NCI-H1436 (cell line): ENCODE measurements around the gene SMIM24.
"Not testable (repeated sequence)": the region's sequence is repeated elsewhere in the genome, so short reads cannot be mapped to it uniquely, and the experiment has no call there.

ENCODE experiments used
- DNase-seq: peaks from one replicate; lab custom pipeline; 2025; lab: John Stamatoyannopoulos, UW

Gene SMIM24

DNA sequence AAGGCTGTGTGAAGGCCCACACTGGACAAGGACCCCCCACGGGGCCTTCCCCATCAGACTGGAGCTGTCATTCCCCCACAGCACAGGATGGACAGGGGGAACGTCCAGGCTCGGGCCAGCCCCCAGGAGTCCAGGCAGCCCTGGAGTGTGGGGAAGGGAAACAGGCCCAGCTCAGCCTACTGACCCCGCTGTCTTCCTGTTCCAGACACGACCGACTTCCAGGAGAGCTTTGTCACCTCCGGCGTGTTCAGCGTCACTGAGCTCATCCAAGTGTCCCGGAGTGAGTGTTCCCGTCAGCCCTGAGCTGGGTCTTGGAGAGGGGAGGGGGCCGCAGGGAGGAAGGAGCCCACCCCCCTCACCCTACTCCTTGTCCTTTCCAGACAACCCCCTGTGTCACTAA is 47.0 kb downstream of the SMIM24 start:
- no peak for DNase-seq

DNA sequence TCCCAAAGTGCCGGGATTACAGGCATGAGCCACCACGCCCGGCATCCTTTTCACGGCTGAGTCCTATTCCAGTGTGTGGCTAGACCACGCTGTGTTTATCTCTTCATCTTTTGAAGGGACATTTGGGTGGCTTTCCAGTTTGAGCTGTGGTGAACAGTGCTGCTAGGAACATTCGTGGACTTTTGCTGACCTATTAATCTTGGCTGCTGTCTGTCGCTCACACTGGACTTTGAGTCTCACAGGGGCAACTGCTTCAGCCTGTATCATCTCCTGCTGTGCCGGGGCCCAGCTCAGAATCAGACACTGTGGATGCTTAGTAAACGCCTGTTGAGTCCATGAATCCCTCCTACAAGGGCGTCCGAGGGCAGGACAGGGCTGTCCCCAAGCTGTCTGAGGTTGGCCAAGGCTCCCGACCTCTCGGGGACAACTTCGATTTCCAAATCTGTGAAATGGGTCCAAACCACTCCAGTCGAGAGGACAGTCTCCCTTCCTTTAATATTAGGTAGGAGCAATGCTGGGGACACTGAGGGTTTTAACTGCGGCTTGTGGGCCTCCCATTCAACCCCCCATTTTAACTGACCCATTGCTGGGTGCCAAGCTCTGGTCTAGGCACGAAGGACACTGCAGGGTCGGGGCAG is 48.4 kb downstream of the SMIM24 start:
- DNase-seq: no peak

DNA sequence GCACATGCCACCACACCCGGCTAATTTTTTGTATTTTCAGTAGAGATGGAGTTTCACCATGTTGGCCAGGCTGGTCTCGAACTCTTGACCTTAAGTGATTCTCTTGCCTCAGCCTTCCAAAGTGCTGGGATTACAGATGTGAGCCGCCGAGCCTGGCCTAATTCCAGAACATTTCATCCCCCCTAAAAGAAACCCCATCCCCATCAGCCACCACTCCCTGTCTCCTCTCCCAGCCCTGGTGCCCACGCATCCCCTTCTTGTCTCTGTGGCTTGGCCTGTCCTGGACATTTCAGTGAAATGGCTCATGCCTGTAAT is 50.0 kb downstream of the SMIM24 start:
- DNase-seq: not testable (repeated sequence)

- DNase-seq: no peak
These were observed 53.9 kb downstream of the SMIM24 start for GRCh38 chr19:3426433-3426832.
